HG03159 (cell line): ENCODE data around the gene SLC7A14.
A peak's percentile ranks its signal among the peaks of the same experiment; 100 is the strongest.
"Not testable (repeated sequence)": the region's sequence is repeated elsewhere in the genome, so short reads cannot be mapped to it uniquely, and the experiment has no call there.

Experiments used
- ATAC-seq: cut with Tn5 transposase; IDR thresholded peaks from one replicate; pipeline ENCODE4 v1.9.1; 2021; ENCODE audit warnings: mild to moderate bottlenecking, moderate library complexity; ENCODE audit not compliant: unreplicated experiment

Gene SLC7A14

GRCh38 chr3:170598091-170598502 lies 12.2 kb upstream of the SLC7A14 start:
- ATAC-seq: no peak

DNA sequence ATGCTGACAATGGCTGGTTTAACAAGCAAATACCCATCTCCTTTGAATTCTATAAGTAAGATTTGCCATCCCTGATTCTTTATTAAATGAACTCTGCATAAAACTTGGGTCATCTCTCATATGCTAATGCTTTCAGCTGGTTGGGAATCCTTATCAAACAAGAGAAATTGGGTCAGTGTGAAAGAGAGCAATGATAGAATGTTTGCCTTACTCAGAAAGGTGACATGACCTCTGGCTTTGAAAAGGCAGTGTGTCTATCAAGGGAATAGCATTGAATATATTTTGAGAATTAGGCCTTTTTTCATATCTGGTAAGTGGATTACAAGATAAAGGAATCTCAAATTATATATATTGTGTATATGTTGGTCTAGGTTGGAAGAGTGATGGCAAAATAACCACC lies 8.7 kb upstream of the SLC7A14 start:
- no peak for ATAC-seq

GRCh38 chr3:170593634-170594033 lies 7.8 kb upstream of the SLC7A14 start:
- no peak for ATAC-seq

DNA sequence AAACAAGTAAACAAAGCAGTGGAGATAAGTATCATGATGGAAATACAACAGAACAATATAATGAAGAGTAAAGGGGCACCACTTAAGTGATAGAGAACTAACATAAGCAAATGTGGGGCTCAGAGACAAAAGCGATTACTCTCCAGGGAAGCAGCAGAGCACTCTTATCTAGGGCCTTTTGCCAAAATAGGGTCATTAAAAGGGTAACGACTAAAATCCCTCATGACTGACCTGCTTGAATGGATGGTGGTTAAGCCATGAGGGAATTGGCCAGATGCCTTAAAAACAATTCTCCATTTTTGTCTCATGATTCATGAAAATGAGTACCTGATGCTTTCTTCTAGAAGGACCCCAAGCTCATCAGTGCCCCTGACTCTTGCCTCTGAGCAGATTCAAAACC lies 3.2 kb upstream of the SLC7A14 start:
- ATAC-seq: no peak

GRCh38 chr3:170585008-170585936 lies 603 bp downstream of the SLC7A14 start:
- ATAC-seq: no peak

DNA sequence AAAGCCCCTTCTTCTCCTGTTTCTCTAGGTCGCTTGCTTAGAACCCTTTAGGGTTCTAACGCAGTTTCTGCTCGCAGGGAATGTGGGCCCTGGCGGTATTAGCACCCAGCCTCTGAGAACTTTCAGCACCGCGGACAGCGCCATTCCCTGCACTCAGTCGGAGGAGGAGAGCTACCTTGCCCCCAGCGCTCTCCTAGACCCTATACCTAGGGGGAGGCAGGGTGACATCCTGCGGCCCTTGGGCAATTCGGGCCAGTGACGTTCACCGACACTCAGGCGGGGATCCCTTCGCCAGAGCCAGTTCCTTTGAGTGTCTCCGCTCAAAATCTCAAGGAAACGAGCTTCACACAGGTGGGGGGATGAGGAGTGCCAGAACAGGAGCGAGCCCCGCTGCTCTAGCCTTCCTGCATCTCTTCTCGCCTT lies 1.3 kb downstream of the SLC7A14 start:
- ATAC-seq: no peak

DNA sequence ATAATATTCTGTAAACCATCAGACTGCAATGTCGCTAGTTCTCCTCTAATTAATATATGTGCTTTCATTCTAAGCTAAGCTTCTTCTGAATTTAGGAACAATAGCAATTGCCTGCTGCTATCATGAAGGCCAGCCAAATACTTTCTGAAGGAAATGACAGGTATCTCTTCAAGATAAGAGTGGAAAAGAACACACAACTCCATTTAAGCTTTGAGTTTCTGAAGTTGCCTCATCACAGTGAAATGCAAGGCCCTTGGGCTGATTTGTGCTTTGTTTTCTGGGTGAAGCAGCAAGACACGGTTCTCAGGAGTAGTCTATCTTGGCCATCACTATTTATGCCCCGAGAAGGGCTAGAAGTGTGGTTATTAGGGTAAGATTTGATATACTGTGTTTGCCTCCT lies 6.2 kb downstream of the SLC7A14 start:
- ATAC-seq: no peak

DNA sequence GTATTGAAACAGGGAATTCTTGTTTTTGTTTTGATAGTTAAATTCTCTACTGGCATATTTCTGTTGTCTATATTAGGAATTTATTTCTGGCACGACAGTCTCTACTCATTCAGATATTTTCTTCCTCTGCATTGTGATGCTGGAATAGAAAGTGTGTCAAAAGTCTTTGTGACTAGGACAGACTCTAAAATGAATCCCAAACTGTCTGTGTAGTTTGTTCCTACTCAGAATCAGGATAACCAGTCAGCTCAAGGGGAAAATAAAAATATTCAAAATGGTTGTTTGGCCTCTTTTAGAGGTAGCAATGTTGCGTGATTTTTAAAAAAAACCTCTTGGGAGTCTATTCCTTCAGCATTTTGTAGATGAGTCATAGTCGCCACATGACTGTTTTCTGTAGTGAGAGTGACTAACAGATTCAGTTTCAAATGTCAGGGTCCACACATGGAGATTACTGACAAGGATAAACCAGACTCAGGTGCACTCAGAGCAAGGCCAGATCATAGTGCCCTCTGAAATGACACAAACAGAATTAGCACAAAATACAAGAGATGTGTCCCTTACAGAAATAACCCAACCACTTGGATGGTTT lies 13.1 kb downstream of the SLC7A14 start:
- peak; percentile 99 for ATAC-seq

GRCh38 chr3:170567598-170567997 lies 18.3 kb downstream of the SLC7A14 start:
- not testable (repeated sequence) for ATAC-seq

GRCh38 chr3:170566413-170566812 lies 19.5 kb downstream of the SLC7A14 start:
- no peak for ATAC-seq

GRCh38 chr3:170565495-170565894 lies 20.4 kb downstream of the SLC7A14 start:
- no peak for ATAC-seq

DNA sequence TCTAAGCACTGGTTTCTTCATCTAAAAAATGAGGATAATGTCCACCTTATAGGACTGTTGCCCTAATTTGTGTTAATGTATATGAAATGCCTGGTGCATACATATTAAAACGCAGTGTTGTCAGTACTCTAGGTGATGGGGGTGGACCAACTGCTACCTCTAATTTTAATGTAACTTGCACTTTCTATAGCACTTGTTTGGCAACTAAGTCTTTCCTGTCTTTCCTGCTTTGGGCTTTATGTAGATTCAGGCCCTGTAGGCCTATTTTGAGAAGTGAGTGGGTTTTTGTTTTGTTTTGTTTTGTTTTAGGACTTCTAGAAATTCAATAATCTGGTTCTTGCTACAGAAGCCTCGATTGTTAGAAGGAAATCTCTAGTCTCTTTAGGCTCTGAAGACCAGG lies 21.2 kb downstream of the SLC7A14 start:
- ATAC-seq: peak; percentile 6

- ATAC-seq: peak; percentile 95
Measured at GRCh38 chr3:170563712-170564423, 22.0 kb downstream of the SLC7A14 start.

DNA sequence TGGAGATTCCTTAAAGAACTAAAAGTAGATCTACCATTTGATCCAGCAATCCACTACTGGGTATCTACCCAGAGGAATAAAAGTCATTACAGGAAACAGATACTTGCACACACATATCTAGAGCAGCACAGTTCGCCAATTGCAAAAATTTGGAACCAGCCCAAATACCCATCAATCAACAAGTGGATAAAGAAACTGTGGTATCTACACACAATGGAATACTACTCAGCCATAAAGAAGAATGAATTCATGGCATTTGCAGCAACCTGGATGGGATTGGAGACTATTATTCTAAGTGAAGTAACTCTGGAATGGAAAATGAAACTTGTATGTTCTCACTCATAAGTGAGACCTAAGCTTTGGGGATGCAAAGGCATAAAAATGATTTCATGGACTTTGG lies 23.8 kb downstream of the SLC7A14 start:
- ATAC-seq: no peak

- ATAC-seq: no peak
Measured at GRCh38 chr3:170560717-170561382, 25.0 kb downstream of the SLC7A14 start.

DNA sequence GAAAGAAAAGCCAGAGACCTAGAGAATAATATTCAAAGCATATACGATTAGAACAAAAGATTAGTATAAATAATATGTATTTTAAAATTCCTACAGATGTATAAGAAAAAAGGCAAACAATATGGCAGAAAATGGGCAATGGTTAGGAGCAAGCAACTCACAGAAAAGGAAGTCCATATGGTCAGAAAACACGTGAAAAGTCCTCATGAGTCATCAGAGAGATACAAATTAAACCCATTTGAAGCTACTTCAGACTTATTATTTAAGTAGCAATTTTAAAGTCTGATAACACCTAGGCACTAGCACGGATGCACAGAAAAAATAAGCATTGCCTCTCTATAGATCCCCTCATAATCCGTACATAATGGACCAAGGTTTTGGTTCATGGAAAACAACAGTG lies 25.6 kb downstream of the SLC7A14 start:
- ATAC-seq: no peak

DNA sequence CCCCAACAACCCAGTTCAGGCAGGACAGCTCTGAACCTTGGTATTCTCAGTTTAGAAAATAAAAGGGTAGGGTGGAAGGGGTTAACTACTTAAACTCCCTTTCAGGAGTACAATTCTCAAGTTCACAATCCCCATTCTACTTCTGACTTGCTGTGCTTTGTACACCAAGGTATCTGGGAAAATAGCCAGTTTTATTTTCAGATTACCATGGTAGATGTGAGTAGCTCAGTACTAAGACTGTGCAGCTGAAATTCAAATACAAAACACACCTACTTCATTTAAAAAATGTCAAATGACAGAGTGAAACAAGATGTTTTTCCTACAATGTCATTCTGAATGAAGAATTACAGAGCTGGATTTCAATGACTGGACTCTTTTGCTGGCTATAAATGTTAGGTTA lies 27.4 kb downstream of the SLC7A14 start:
- no peak for ATAC-seq

DNA sequence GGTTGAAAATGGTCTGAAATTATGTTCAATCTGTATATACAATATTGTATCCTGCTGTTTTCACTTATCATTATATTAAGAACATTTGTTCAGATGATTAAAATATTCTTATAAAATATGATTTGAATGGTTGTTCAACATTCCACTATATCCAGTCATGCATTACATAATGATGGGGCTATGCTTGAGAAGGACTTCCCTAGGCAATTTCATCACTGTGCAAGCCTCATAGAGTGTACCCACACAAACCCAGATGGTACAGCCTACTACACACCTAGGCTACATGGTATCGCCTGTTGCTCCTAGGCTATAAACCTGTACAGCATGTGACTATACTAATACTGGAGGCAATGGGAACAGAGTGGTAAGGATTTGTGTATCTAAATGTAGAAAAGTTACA lies 30.5 kb downstream of the SLC7A14 start:
- ATAC-seq: no peak

- ATAC-seq: no peak
Measured at GRCh38 chr3:170553788-170554757, 31.8 kb downstream of the SLC7A14 start.

GRCh38 chr3:170551252-170551651 lies 34.6 kb downstream of the SLC7A14 start:
- ATAC-seq: no peak
